Epithelial cell of proximal tubule (primary cell): ENCODE measurements around the gene LRP5. TPM values are rescaled to one million over a fixed set of nuclear protein-coding genes. Genes with fewer than 3 reads are reported as not detected.

Experiments
- DNase-seq: peaks from one replicate; pipeline ENCODE4 v3.0.0-alpha.2; 2011; ENCODE audit warnings: low read depth
- H3K4me3 ChIP-seq: 2 replicates; pipeline ENCODE4 v1.5.1; 2011; ENCODE audit warnings: low read depth, mild to moderate bottlenecking, low read length
- CTCF ChIP-seq: conservative IDR thresholded peaks from 2 replicates; pipeline ENCODE4 v1.5.1; 2012; ENCODE audit warnings: low read depth, mild to moderate bottlenecking, low read length
- total RNA-seq: library from RNA; depleted of rRNA; stranded (reverse); fragments of >200 nt; gene quantifications from 2 replicates; pipeline ENCODE4 v1.2.3, GENCODE V29; 2015

The LRP5 gene
- total RNA-seq, 1 donor from 2014 or later: 22.4 TPM

- no peak for TF ChIP-seq CTCF
- DNase-seq: no peak
- H3K4me3 ChIP-seq: no peak overlapping the region
These were observed 54.9 kb downstream of the LRP5 start for GRCh38 chr11:68367252-68367651.

DNA sequence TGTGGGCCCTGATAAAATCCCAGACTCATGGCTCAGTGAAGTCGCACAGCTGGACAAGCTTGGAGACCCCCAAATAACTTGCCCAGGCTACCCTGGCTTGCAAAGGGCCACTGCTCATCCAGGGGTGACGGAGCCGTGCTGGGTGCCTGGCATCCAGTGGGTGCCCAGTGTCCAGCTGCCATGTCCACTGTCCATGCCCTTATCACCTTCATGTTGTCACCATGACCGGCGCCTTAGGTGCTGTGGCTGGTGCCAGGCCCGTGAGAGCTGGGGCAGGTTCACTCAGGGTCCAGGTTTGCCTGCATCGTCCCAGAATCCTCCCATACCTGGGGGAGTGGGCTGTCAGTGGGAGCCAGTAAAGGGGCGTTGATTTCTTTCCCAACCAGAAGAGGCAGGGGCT is 57.4 kb downstream of the LRP5 start:
- no peak for TF ChIP-seq CTCF
- no peak overlapping the region for H3K4me3 ChIP-seq
- no peak for DNase-seq

DNA sequence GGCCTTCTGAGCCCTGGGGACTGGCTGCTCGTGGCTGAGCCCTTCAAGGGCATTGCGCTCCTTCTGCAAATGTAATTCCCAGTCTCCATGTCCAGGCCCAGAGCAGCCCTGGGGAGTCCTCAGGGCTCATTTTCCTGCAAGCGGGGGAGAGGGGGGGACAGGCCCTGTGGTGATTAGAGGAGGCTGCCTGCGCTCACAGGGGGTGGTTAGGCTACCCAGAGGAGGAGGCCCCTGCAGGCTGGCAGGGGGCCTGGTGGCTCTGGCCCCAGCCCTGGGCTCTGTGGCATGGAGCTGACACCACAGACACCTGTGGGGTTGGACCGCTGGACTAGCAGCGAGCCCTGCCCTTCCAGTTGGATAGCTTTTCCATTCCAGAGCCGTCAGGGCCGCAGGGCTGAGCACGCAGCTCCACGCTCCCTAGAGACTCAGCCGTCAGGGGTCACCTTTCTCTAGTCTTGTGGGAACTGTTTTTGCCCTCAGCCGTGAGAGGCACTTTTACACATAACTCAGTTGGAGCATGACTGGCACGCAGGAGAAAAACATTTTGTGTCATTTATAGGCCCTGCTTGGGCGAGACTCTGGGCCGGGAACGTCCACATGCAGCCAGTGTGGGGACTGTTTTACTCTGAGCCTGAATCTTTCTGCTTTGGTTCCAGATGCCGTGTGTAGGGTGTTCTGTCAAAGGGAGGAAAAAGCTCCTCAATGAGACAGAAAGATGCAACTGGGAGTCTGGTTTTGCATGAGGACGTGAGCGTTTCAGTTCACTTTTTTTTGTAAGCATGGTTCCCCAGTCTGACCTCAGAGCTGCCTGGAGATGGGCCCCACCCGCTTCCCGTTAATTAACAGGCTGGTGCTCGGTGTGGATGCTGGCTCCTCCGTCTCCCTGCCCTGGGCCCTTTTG is 58.1 kb downstream of the LRP5 start:
- no peak for TF ChIP-seq CTCF
- no peak overlapping the region for H3K4me3 ChIP-seq
- no peak for DNase-seq

DNA sequence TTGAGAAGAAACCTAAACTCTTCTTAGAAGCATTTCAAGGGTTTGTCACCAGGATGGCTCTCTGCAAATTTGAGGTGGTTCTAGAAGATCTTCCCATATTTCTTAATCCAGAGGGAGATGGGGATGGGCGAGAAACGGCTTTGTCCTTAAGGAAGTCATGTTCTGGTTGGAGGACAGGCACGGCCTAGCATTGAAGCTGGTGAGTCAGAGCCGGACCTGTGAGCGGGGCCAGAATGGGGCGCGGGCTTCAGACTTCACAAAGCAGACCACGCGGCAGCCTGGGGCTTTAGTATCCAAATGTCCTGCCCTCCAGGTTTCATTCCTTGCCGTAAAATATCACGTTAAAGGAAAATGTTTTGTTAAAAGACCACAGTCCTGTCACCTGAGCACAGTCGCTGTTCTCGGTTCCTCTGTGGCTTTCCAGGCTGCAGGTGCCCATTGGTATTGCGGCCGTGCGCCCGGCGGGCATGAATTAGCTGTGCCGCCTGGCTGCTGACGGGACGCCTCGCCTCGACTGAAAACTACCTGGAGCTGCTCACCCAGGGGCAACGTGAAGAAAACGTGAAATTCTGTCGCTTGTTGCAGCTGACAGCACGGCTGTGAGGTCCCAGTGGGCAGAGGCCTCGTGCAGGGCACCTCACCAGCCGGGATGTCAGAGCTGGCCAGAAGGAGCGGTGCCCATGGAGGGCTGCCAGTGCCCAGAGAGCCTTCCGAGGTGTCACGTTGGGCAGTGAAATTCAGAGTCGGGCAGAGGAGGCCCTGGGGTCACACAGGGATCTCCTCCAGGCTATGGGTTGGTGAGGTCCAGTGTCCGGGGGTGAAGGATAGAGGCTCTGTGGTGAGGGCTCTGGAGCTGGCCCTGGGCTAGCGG is 59.0 kb downstream of the LRP5 start:
- no peak overlapping the region for H3K4me3 ChIP-seq
- TF ChIP-seq CTCF: no peak
- no peak for DNase-seq

DNA sequence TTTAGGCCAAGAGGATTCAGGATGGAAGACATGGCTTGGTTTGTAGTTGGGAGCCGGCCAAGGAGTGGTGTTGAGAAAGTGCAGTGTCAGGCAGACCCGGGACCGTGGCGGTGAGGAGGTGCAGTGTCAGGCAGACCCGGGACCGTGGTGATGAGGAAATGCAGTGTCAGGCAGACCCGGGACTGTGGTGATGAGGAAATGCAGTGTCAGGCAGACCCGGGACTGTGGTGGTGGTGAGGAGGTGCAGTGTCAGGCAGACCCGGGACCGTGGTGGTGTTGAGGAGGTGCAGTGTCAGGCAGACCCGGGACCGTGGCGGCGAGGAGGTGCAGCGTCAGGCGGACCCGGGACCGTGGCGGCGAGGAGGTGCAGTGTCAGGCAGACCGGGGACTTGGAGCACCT is 59.7 kb downstream of the LRP5 start:
- no peak for TF ChIP-seq CTCF
- no peak overlapping the region for H3K4me3 ChIP-seq
- no peak for DNase-seq

DNA sequence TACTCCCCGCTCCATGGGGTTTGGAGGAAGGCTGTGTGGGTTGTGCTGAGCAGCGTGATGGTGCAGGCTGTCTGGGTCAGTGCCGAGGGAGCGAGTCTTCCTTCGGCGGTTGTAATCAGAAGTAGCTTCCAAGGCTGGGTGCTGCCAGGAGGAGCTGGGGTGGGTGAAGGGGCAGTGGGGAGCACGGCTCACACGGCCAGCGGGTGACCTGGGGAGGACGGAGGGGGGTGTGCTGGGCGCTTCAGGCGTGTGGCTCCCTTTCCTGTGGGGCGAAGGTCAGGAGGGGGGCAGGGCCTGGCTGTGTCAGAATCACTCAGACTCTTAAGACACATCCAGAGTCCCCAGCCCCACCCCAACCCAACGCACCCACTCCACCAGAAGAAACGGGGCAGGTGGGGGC is 60.2 kb downstream of the LRP5 start:
- no peak overlapping the region for H3K4me3 ChIP-seq
- no peak for TF ChIP-seq CTCF
- no peak for DNase-seq
